Chondrocyte (in vitro differentiated cells): ENCODE results near the gene ADARB2. TPM values are rescaled to one million over a fixed set of nuclear protein-coding genes. Genes with fewer than 3 reads are reported as not detected.

Experiments used
- DNase-seq: peaks from one replicate; pipeline ENCODE4 v3.0.0; 2021; ENCODE audit warnings: mixed read lengths, low spot score
- H3K27ac Mint-ChIP-seq: one replicate; pipeline ENCODE4 v1.8.0; 2021; ENCODE audit warnings: mild to moderate bottlenecking, moderate library complexity, mixed read lengths; ENCODE audit not compliant: unreplicated experiment
- H3K27me3 Mint-ChIP-seq: 2 replicates; pipeline ENCODE4 v1.8.0; 2021; ENCODE audit warnings: low read depth, mixed read lengths
- H3K36me3 Mint-ChIP-seq: 2 replicates; pipeline ENCODE4 v1.8.0; 2021; ENCODE audit warnings: low read depth, mixed read lengths
- H3K4me1 Mint-ChIP-seq: 2 replicates; pipeline ENCODE4 v1.8.0; 2021; ENCODE audit warnings: low read depth, mild to moderate bottlenecking, mixed read lengths
- H3K4me3 Mint-ChIP-seq: one replicate; pipeline ENCODE4 v1.8.0; 2021; ENCODE audit warnings: mild to moderate bottlenecking, moderate library complexity, mixed read lengths; ENCODE audit not compliant: unreplicated experiment
- H3K9me3 Mint-ChIP-seq: 2 replicates; pipeline ENCODE4 v1.8.0; 2021; ENCODE audit warnings: low read depth, mixed read lengths
- total RNA-seq: library from RNA; stranded (reverse); gene quantifications from 3 replicates; pipeline ENCODE4 v1.2.1, GENCODE V29; 2021
- TF ChIP-seq, protein P1 (sequence below): fragments of 200-600 bp; sonication (generic); IDR thresholded peaks from 2 replicates; pipeline ENCODE4 v1.5.0; 2021; ENCODE audit warnings: antibody characterized with exemption, mild to moderate bottlenecking, moderate library complexity

ADARB2 gene
- total RNA-seq, 1 donor from 2014 or later, result 3.3 TPM

DNA sequence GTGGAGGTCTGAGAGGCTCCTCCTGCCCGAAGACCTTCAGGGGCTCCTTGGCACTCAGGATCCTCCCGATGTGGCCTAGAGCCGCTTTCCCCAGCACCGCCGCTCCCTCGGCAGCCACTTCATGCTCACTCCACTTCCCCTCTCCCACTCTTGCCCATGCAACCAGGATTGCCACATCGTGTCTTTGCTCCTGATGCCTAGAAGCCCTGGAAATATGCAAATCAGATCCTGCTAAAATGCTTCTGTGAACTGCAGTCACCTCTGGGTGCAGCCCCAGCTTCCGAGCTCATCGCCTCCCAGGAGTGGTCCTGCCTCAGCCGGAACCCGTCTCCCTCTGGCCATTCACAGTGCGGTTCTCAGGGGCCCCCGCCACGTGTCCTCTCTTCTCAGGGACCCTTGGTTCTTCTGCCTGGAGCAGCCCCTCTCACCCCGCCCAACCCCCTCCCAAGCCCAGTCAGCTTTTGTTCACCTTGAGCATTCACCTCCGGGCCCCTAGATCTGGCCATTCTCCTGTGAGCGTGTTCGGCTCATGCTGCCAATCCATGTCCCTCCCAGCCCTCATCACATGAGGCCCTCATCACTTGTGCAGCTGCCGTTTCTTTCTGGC, 175.5 kb downstream of the ADARB2 start:
- no peaks in the 10 kb centered on the region for H3K9me3 Mint-ChIP-seq
- H3K27me3 Mint-ChIP-seq, result peaks cover 31% of the 10 kb centered on the region
- no peak overlapping the region for H3K27ac Mint-ChIP-seq

DNA sequence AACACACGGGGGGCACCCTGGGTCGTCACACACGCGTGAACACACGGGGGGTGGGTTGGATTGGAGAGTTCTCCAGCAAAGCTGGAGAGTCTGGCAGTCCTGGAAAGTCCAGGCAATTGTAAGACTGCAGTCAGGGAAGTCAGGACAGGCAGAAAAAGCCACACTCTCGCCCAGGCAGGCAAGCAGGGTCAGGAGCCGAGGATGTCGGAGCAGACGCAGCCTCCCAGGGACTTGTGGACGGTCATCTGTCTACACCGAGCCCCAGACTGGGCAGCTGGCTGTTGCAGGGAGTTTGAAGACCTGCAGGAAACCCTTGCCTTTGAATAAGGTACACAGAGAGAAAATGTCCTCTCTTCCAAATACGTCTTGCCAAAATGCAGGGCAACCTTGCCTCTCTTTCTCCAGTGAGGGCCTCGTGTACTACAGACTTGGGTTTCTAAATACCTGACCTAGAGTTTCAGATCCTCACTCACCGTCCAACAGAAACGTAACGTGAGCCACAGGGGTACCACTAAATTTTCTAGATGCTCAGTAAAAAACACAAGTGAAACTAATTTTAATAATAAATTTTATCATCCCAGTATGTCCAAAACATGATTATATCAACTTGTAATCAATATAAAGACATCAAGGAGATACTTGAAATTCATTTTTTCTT, 176.7 kb downstream of the ADARB2 start:
- Mint-ChIP-seq H3K4me1 (no peaks in the 10 kb centered on the region), H3K27ac (no peak overlapping the region), H3K27me3 (peaks cover 29% of the 10 kb centered on the region), H3K9me3 (no peaks in the 10 kb centered on the region), H3K4me3 (no peak overlapping the region), H3K36me3 (no peaks in the 10 kb centered on the region)
- no peak for DNase-seq
- TF ChIP-seq, protein P1, sequence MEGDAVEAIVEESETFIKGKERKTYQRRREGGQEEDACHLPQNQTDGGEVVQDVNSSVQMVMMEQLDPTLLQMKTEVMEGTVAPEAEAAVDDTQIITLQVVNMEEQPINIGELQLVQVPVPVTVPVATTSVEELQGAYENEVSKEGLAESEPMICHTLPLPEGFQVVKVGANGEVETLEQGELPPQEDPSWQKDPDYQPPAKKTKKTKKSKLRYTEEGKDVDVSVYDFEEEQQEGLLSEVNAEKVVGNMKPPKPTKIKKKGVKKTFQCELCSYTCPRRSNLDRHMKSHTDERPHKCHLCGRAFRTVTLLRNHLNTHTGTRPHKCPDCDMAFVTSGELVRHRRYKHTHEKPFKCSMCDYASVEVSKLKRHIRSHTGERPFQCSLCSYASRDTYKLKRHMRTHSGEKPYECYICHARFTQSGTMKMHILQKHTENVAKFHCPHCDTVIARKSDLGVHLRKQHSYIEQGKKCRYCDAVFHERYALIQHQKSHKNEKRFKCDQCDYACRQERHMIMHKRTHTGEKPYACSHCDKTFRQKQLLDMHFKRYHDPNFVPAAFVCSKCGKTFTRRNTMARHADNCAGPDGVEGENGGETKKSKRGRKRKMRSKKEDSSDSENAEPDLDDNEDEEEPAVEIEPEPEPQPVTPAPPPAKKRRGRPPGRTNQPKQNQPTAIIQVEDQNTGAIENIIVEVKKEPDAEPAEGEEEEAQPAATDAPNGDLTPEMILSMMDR, result no peak

More for the DNA sequence above, 175.5 kb downstream of the ADARB2 start:
- TF ChIP-seq, protein P1, result no peak
- Mint-ChIP-seq H3K36me3 (no peaks in the 10 kb centered on the region), H3K4me1 (no peaks in the 10 kb centered on the region), H3K4me3 (no peak overlapping the region)
- DNase-seq, result no peak

DNA sequence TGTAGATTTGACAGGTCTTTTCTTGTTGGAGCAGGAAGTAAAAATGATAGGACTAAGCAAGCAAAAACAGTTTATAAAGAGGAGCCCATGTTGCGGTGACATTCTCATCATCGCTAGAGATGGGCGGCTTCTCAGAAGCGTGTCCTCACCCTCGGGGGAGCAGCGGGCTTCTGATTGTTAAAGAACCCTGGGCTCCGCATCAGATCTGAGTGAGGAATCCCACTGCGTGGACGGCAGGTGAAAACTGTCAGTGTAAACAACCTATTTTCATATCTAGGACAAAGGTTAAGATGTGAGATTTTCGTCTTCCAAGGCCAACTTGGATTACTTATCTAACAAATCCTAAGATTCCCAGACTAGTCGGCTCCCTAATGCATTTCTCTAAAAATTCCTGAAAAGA, 177.6 kb downstream of the ADARB2 start:
- Mint-ChIP-seq H3K9me3 (no peaks in the 10 kb centered on the region), H3K36me3 (no peaks in the 10 kb centered on the region), H3K4me1 (no peaks in the 10 kb centered on the region), H3K27me3 (peaks cover 23% of the 10 kb centered on the region), H3K27ac (no peak overlapping the region), H3K4me3 (no peak overlapping the region)
- TF ChIP-seq, protein P1, result no peak
- no peak for DNase-seq

DNA sequence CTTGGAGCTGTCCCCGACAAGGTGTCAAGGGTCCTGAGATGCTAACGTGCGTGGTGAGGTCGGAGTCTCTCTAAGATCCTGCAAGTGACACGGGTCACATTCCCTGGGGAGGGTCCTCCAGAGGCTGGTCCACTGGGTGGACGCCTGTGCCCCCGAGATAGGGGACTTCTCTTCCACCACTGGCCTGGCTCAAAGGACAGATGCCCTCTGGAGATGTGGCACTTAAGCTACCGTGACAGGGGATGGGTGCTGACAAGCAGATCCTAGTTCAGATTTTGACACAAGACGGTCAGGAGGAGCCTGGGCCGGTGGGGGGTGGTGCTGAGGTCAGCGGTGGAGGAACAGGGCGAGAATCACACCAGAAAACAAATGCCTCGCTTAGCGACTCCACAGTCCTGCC, 178.0 kb downstream of the ADARB2 start:
- H3K4me3 Mint-ChIP-seq, result no peak overlapping the region
- H3K36me3 Mint-ChIP-seq, result no peaks in the 10 kb centered on the region
- TF ChIP-seq, protein P1, result no peak
- H3K4me1 Mint-ChIP-seq, result no peaks in the 10 kb centered on the region
- no peaks in the 10 kb centered on the region for H3K9me3 Mint-ChIP-seq
- peaks cover 23% of the 10 kb centered on the region for H3K27me3 Mint-ChIP-seq
- no peak for DNase-seq
- H3K27ac Mint-ChIP-seq, result no peak overlapping the region

DNA sequence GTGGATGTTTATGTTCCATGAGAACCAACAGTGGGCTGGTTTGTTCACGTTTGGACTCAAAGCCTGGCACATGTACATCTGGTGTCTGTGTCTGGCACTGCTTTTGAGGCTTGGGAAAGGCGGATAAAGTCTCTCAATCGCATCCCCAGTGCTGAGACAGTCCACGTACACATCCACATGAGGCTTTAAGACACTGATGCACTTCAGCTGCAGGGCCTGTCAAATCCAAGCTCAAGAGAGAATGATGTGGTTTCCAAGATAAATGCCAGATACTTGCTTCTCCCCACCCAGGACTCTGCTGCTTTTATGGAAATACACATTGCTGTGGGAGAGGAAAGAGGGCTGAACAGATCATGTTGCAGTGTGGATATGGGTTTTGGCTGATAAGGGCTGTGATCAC, 178.4 kb downstream of the ADARB2 start:
- TF ChIP-seq, protein P1, result no peak
- Mint-ChIP-seq H3K4me1 (no peaks in the 10 kb centered on the region), H3K9me3 (no peaks in the 10 kb centered on the region), H3K4me3 (no peak overlapping the region), H3K36me3 (no peaks in the 10 kb centered on the region), H3K27ac (no peak overlapping the region), H3K27me3 (peaks cover 23% of the 10 kb centered on the region)
- DNase-seq, result no peak
